GM12801 (cell line): Measurements from ENCODE around the gene DYRK1A.

Experiments
- CTCF ChIP-seq: IDR thresholded peaks from one replicate; pipeline ENCODE4 v1.5.1; 2011; ENCODE audit warnings: control low read depth; ENCODE audit not compliant: insufficient read length; ENCODE audit errors: extremely low read depth

The DYRK1A gene

DNA sequence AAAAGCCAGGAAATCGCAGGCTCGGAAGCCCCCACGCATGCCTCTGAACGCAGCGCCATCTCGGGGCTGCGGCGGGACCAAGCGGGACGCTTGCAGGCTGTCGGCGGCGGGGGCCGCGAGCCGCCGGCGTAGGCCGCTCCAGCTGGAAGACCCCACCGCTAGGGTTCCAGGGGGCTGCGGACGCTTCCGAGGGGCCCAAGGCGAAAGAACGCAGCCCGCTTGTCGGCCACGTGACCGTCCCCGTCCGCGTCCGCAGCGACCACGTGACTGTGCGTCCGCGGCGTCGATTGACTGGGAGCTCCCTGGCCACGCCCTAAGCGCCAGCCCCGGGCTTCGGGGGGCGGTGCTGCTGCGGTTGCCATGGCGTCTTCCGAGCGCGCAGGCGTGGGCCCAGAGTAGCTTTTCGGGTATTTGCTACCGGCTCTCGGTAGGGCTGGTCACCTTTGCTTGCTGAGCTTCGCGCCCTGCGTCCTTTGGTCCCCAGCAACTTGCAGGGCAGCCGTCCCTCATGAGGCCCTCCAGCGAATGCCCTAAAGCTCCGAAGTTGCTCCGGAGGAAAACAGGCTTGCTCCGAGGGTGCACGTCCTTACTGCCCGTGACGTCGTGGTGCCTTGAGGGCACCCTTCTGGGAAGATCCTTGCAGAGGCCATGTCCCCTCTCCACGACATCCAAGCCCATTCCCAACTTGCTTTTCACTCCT lies 197.2 kb downstream of the DYRK1A start:
- no peak for TF ChIP-seq CTCF

- no peak for TF ChIP-seq CTCF
Observed at GRCh38 chr21:37564341-37564923, 197.9 kb downstream of the DYRK1A start.

DNA sequence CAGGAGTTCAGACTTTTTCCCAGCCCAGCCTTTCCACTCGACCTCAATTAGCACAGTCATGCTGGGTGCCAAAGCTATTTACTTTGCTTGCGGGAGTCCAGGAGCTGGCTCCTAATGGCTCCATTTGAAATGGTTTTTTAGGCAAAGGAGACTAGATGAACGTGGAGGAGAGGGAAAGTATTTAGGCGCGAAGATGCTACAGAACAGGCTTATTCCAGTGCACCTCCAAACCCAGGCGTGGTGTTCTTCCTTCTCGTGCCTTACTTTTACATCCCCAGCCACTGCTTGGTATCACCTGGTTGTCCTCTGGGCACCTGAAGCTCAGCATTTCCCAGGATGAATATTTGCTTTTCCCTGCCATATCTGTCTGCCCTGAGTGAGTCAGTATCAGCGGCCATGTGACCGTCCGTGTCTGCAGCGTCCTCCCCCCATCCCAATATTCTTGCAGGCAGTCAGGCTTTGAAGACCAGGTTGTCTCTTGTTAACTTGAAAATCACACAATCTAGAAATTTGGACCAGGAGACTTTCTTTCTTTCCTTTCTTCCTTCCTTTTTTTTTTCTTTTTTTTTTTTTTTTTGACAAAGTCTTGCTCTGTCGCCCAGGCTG lies 198.5 kb downstream of the DYRK1A start:
- TF ChIP-seq CTCF = no peak

DNA sequence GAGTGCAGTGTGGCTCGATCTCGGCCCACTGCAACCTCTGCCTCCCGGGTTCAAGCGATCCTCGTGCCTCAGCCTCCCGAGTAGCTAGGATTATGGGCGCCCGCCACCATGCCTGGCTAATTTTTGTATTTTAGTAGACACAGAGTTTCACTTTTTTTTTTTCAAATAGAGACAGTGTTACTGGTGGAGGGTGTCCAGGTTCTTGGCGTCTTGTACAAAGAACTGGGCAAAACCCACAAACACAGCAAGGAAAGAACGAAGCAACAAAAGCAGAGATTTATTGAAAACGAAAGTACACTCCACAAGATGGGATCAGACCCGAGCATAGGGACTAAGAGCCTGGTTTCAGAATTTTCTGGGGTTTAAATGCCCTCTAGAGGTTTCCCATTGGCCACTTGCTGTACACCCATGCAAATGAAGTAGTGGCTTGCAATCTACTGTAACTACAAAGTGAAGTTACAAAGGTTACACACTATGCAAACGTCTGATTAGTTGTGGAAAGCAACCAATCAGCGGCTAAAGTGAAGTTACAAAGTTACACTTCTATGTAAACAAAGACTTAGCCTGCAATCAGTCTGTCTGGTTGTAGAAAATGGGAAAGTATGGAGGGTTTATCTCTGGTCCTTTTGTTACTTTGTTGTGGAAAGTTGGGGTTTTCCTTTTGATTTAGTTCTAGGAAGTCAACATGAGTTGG lies 199.1 kb downstream of the DYRK1A start:
- no peak for TF ChIP-seq CTCF

DNA sequence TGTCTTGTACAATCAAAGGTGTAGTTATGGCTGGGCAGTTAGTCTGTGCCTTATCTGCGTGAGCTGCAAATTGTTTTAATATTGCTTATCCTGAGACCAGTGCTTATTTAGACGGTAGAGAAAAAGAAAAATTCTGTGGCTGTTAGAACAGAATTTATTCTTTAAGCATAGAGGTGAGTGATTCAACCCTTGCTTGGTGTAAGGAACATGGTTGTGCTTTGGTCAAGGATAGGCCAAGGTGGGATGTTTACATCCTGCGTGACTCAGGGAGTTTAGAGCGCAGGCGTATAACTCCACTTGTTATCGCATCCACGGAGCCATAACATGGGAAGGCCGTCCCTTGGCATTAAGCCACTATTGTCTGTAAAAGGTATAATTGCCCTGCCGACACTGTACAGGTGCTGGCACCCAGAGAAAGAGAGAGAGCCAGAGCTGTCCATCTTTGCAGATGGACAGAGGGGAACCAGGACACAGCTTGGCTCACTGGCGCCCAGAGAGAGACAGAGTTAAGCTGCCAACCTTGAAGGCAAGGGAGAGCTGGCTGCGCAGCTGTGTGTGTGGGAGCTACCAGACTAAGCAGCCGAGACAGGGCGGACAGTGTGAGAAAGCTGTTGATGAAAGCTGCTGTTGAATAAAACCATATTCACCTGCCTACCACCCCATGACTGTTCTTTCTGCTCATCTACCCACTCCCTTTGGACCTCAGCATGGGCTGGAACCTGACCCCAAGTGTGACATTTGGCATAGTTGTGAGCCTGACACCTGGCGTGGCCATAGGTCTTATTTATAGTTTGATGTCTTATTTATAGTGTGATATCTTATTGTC lies 200.4 kb downstream of the DYRK1A start:
- no peak for TF ChIP-seq CTCF

DNA sequence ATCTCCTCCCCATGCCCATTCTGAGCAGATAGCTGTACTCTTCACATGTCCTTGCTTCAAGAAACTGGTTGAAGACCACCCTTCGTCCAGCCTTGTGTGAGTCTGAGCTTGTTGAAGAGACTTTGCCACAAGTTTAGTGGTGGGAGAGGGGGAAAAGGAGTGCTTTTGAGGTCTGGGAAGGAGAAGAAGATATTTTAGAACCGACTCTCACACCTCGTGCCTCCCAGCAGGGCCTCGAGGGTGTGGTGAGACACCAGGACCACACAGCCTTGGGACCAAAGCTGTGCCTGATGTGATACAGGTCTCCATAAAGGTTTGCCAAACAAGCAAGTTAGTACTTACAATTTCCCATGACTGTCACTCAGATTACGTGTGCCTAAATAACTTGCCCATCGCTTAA lies 201.8 kb downstream of the DYRK1A start:
- TF ChIP-seq CTCF = no peak

- TF ChIP-seq CTCF = no peak
Observed at GRCh38 chr21:37568916-37569315, 202.3 kb downstream of the DYRK1A start.
